Mesothelial cell of epicardium (in vitro differentiated cells): ENCODE results near the gene STAMBPL1. TPM values are rescaled to one million over a fixed set of nuclear protein-coding genes. Genes with fewer than 3 reads are reported as not detected.

Experiments
- DNase-seq, 2 experiments: peaks; one replicate each; pipeline ENCODE4 v3.0.0; 2021; ENCODE audit warnings: low spot score in 2 of 2; ENCODE audit not compliant: unreplicated experiment in 2 of 2
- H3K27ac Mint-ChIP-seq: 2 replicates; pipeline ENCODE4 v1.8.0; 2021; ENCODE audit warnings: mixed read lengths
- H3K27me3 Mint-ChIP-seq: 2 replicates; pipeline ENCODE4 v1.8.0; 2021; ENCODE audit warnings: low read depth, mixed read lengths
- H3K36me3 Mint-ChIP-seq: 2 replicates; pipeline ENCODE4 v1.8.0; 2021; ENCODE audit warnings: mixed read lengths
- H3K4me1 Mint-ChIP-seq: 2 replicates; pipeline ENCODE4 v1.8.0; 2021; ENCODE audit warnings: mixed read lengths
- H3K4me3 Mint-ChIP-seq: 2 replicates; pipeline ENCODE4 v1.8.0; 2021; ENCODE audit warnings: mild to moderate bottlenecking, moderate library complexity, mixed read lengths
- H3K9me3 Mint-ChIP-seq: 2 replicates; pipeline ENCODE4 v1.8.0; 2021; ENCODE audit warnings: mixed read lengths
- total RNA-seq: library from RNA; stranded (reverse); gene quantifications from 3 replicates; pipeline ENCODE4 v1.2.1, GENCODE V29; 2021
- TF ChIP-seq, protein P1 (sequence below): fragments of 200-600 bp; sonication (generic); IDR thresholded peaks from one replicate; pipeline ENCODE4 v1.5.0; 2021; ENCODE audit warnings: antibody characterized with exemption; ENCODE audit not compliant: unreplicated experiment

The STAMBPL1 gene
- total RNA-seq, 1 donor from 2014 or later, result 3.6 TPM

DNA sequence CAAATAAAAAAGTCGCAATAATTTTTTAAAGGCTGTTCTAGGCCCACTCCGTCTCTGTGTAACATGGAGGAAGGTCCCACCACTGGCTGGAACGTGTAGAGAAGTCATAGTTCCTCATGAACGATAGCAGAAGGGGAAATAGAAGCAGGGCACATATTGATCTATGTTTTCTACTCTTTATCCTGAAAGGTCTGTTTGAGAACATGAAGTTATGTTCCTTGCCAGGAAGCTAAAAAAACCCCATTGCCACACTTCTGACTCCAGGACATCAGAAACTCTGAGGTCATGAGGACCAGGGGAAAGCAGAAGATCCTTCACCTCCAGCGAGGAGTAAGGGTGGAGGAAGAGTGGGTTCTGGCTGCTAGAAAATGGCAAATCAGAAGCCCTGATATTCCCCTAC, 39.2 kb upstream of the STAMBPL1 start:
- DNase-seq, result no peak
- no peaks in the 10 kb centered on the region for H3K4me1 Mint-ChIP-seq
- peaks cover 13% of the 10 kb centered on the region for H3K27me3 Mint-ChIP-seq
- TF ChIP-seq, protein P1, sequence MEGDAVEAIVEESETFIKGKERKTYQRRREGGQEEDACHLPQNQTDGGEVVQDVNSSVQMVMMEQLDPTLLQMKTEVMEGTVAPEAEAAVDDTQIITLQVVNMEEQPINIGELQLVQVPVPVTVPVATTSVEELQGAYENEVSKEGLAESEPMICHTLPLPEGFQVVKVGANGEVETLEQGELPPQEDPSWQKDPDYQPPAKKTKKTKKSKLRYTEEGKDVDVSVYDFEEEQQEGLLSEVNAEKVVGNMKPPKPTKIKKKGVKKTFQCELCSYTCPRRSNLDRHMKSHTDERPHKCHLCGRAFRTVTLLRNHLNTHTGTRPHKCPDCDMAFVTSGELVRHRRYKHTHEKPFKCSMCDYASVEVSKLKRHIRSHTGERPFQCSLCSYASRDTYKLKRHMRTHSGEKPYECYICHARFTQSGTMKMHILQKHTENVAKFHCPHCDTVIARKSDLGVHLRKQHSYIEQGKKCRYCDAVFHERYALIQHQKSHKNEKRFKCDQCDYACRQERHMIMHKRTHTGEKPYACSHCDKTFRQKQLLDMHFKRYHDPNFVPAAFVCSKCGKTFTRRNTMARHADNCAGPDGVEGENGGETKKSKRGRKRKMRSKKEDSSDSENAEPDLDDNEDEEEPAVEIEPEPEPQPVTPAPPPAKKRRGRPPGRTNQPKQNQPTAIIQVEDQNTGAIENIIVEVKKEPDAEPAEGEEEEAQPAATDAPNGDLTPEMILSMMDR, result no peak
- no peak overlapping the region for H3K4me3 Mint-ChIP-seq
- no peaks in the 10 kb centered on the region for H3K36me3 Mint-ChIP-seq
- peaks cover 3% of the 10 kb centered on the region for H3K9me3 Mint-ChIP-seq
- no peak overlapping the region for H3K27ac Mint-ChIP-seq

DNA sequence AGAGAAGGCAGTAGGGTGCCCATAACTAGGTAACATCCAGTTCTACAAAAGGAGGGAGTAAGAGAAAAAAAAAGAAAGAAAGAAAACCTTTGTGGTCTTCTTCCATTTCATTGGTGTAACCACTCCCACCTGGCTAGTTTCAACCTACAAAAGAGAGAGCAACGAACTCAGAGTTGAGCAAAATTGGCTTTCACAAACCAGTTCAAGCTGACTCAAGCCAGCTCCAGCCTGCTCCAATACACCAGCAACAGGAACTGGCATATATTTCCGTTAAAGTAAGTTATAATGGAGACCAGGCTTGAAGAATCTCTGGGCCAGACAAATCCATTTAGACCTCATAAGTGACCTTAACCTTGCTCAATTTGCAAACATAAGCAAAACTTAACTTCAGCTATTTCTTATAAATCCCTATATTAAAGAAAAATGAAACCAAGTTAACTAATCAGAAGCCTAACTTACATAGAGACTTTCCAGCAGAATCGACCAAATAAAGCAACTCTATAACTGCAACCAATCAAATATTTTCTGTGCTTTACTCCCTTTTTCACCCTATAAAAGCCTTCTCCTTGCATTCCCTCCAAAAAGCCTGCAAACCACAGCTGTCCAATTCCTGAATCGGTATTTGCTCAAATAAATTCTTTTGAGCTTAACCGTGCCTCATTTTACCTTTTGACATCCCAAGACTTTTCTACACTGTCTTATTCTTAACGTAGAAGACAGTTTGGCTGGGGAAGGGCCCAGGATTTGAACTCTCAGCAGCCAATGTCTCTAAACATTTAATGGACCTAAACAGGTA, 38.5 kb upstream of the STAMBPL1 start:
- H3K36me3 Mint-ChIP-seq, result no peaks in the 10 kb centered on the region
- H3K9me3 Mint-ChIP-seq, result peaks cover 5% of the 10 kb centered on the region
- peaks cover 13% of the 10 kb centered on the region for H3K27me3 Mint-ChIP-seq
- no peak overlapping the region for H3K27ac Mint-ChIP-seq
- DNase-seq, result no peak
- TF ChIP-seq, protein P1, result no peak
- no peaks in the 10 kb centered on the region for H3K4me1 Mint-ChIP-seq
- no peak overlapping the region for H3K4me3 Mint-ChIP-seq

DNA sequence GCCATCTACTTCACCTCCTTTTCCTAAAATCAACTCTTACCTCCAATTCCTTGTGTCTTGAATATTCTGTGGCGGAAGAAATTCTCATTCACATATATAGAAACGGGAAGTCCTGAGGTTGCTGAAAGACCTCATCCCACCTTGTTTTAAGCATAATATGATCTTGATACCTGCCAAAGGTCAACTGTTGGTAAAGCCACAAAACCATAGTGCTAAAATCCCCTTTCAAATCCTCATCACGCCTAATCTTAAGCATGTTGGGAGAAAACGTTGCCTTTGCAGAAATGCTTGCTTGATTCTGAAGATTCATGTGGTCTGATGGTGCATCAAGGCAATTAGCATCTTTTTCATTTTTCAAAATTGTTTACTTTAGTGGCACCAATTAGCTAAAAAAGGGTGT, 36.9 kb upstream of the STAMBPL1 start:
- no peaks in the 10 kb centered on the region for H3K4me1 Mint-ChIP-seq
- H3K27ac Mint-ChIP-seq, result no peak overlapping the region
- TF ChIP-seq, protein P1, result no peak
- no peak overlapping the region for H3K4me3 Mint-ChIP-seq
- no peak for DNase-seq
- peaks cover 13% of the 10 kb centered on the region for H3K27me3 Mint-ChIP-seq
- peaks cover 10% of the 10 kb centered on the region for H3K9me3 Mint-ChIP-seq
- H3K36me3 Mint-ChIP-seq, result no peaks in the 10 kb centered on the region

DNA sequence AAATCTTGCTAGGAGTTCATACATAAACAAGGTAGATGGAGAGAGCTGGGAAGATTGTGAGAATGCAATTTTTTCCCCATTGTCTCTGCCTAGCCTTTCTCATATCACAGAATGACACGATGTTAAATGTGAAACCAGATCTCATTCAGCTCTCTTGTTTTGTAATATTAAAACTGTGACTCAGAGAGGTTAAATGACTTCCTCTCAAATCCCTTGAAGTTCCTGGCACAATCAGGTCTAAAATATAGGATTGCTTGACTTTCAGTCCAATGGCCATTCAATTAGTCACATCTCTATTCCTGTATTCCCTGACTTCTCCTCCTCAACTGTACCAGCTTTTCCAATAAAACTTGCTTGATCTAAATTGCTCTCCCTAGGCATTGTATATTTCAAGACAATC, 31.5 kb upstream of the STAMBPL1 start:
- Mint-ChIP-seq H3K4me1 (peaks cover 20% of the 10 kb centered on the region), H3K9me3 (peaks cover 10% of the 10 kb centered on the region), H3K27ac (no peak overlapping the region), H3K4me3 (no peak overlapping the region), H3K36me3 (no peaks in the 10 kb centered on the region), H3K27me3 (peaks cover 5% of the 10 kb centered on the region)
- DNase-seq, result no peak
- TF ChIP-seq, protein P1, result no peak

DNA sequence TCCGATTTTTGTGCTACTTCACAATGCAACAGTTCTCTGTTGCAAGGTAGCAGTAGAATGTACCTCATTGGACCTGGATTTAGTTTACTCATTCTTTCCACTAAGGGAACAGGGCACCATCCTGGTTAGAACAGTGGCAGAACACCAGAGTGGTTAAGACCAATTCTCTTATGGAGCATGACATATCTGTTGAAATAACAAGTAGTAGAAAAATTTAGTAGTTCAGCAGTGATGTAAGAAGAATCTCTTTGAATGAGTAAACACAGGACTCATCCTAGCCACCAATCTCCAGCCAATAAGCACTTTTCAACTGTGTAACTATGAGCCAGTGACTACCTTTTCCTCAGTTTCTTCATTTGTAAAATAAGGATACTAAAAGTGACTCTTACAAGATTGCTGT, 30.8 kb upstream of the STAMBPL1 start:
- Mint-ChIP-seq H3K27ac (no peak overlapping the region), H3K4me3 (no peak overlapping the region), H3K4me1 (peaks cover 20% of the 10 kb centered on the region), H3K27me3 (no peaks in the 10 kb centered on the region), H3K36me3 (no peaks in the 10 kb centered on the region), H3K9me3 (peaks cover 10% of the 10 kb centered on the region)
- no peak for DNase-seq
- TF ChIP-seq, protein P1, result no peak
